Gastrocnemius medialis (tissue), 4 donors: ENCODE data around the gene TIAL1.

Experiments
- POLR2A ChIP-seq, 2 donors: fragments of 450-650 bp; IDR thresholded peaks; one replicate each; pipeline ENCODE4 v1.6.1; 2017; ENCODE audit warnings: antibody characterized with exemption in 2 of 2, mild to moderate bottlenecking in 2 of 2, moderate library complexity in 2 of 2
- TF ChIP-seq, protein P1 (sequence below), 5 experiments: fragments of 450-650 bp in 3 of 5; fragments of 200-600 bp in 2 of 5; sonication (generic) in 2 of 5; IDR thresholded peaks in 4 of 5; conservative IDR thresholded peaks in 1 of 5; 1 replicate in 4 of 5; 2 replicates in 1 of 5; pipeline ENCODE4 v1.5.1; 2016 to 2019; ENCODE audit warnings: antibody characterized with exemption in 5 of 5, mild to moderate bottlenecking in 3 of 5, moderate library complexity in 3 of 5

DNA sequence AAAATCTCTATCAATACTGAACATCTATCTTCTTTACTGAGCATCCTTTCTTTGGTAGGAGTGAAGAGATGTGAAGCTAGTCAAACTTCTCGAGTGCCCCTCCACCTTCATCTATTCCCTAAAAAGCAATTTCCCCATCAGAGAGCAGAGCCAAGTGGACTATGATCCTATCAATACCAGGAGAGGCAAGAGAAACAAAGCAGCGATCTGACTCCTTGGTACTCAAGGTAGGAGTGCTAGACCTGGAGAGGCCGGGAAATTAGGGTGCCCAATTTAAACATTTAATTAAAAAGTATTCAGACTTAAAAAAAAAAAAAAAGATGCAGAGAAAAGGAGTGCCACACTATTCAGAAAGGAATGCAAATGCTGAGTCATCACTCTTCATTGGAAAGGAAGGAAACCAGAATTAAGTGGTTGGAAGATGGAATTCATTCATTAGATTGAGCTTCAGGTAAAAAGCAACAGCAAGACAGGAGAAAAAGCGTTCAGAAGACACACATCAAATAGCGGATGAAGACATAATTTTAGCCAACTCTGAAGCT lies 1.6 kb downstream of the TIAL1 start:
- no peak for TF ChIP-seq POLR2A (IDR thresholded peaks at IDR 0.05)
- TF ChIP-seq, protein P1, sequence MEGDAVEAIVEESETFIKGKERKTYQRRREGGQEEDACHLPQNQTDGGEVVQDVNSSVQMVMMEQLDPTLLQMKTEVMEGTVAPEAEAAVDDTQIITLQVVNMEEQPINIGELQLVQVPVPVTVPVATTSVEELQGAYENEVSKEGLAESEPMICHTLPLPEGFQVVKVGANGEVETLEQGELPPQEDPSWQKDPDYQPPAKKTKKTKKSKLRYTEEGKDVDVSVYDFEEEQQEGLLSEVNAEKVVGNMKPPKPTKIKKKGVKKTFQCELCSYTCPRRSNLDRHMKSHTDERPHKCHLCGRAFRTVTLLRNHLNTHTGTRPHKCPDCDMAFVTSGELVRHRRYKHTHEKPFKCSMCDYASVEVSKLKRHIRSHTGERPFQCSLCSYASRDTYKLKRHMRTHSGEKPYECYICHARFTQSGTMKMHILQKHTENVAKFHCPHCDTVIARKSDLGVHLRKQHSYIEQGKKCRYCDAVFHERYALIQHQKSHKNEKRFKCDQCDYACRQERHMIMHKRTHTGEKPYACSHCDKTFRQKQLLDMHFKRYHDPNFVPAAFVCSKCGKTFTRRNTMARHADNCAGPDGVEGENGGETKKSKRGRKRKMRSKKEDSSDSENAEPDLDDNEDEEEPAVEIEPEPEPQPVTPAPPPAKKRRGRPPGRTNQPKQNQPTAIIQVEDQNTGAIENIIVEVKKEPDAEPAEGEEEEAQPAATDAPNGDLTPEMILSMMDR (IDR thresholded peaks at IDR 0.05 in 4 of 5, conservative IDR thresholded peaks at IDR 0.05 in 1 of 5), result no peak
